ENCODE measurements around the gene PDZD7. TPM values are rescaled to one million over a fixed set of nuclear protein-coding genes. Genes with fewer than 3 reads are reported as not detected.

The PDZD7 gene
- total and polyA plus RNA-seq, 8 donors = 0.20 to 2.4 (median 0.76) TPM; not detected in 4

GRCh38 chr10:100998991-100999741, 31.8 kb downstream of the PDZD7 start:
- TF ChIP-seq, protein P1, sequence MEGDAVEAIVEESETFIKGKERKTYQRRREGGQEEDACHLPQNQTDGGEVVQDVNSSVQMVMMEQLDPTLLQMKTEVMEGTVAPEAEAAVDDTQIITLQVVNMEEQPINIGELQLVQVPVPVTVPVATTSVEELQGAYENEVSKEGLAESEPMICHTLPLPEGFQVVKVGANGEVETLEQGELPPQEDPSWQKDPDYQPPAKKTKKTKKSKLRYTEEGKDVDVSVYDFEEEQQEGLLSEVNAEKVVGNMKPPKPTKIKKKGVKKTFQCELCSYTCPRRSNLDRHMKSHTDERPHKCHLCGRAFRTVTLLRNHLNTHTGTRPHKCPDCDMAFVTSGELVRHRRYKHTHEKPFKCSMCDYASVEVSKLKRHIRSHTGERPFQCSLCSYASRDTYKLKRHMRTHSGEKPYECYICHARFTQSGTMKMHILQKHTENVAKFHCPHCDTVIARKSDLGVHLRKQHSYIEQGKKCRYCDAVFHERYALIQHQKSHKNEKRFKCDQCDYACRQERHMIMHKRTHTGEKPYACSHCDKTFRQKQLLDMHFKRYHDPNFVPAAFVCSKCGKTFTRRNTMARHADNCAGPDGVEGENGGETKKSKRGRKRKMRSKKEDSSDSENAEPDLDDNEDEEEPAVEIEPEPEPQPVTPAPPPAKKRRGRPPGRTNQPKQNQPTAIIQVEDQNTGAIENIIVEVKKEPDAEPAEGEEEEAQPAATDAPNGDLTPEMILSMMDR (IDR thresholded peaks at IDR 0.05) = peak in 6 of 7 experiments; percentile 24 to 99 (median 94)
- TF ChIP-seq POLR2AphosphoS5 (IDR thresholded peaks at IDR 0.05) = peak; percentile 68 to 87 (median 86)
- TF ChIP-seq EP300 (IDR thresholded peaks at IDR 0.05) = no peak
- Histone ChIP-seq H3K27ac (peak overlapping the region; percentile 97 to 100 (median 100)), H3K4me1 (peaks cover 45 to 74% (median 60%) of the 10 kb centered on the region in 4 donors), H3K4me3 (peak overlapping the region; percentile 68 to 89 (median 88)), H3K9me3 (no peaks in the 10 kb centered on the region), H3K36me3 (peaks cover 11 to 19% (median 18%) of the 10 kb centered on the region in 4 donors), H3K27me3 (no peaks in the 10 kb centered on the region)
- intact Hi-C loops (cut with DNase I; ENCODE audit: low total_unique reads) = no loop called here
- 0 to 1% (median 0%) methylated on average over 54 to 83 of the region's 83 CpGs for WGBS, 5 donors
- peak; percentile 82 to 95 for DNase-seq

DNA sequence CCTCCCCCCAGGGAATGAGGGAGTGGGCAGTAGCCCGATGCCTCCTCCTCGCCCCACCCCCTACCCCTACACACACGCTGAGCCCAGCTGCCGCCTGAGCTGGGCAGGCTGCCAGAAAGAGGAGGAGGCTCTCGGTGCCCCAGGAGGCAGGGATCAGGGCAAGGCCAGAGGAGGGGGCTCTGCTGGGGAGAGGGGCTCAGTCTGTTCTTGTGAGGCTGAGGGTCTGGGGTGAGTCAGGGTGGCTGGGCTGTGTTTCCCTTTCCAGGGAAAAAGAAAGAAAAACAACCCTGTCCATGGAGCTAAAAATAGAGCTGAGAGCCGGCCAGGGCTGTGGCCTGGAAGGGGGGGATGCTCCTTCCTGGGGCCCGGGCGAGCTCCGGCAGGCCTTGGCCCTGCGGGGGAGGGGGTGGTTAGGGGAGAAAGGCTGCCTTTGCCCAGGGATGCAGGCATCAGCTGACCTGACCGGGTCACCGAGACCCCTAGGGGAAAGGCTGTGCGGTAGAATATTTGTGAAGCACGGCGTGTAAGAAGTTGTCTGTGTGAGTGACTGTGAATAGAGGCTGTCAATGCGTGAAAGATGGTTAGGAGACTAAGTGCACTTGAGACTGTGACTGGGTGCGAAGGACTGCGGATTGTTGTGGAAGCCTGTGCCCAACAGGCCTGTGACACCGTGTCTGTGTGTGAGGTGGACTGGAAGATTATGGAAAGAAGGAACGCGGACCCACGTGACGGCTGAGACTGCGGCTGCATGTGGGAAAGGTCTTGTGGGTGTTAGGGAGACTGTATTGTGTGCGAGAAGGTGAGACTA, 32.5 kb downstream of the PDZD7 start:
- H3K27ac ChIP-seq = peak overlapping the region; percentile 97 to 100 (median 100)
- peak; percentile 84 to 96 for DNase-seq
- peak overlapping the region; percentile 68 to 89 (median 88) for H3K4me3 ChIP-seq
- no peaks in the 10 kb centered on the region for H3K27me3 ChIP-seq
- H3K9me3 ChIP-seq = no peaks in the 10 kb centered on the region
- TF ChIP-seq POLR2AphosphoS5 (IDR thresholded peaks at IDR 0.05) = no peak
- TF ChIP-seq, protein P1 (IDR thresholded peaks at IDR 0.05) = no peak
- TF ChIP-seq POLR2A (IDR thresholded peaks at IDR 0.05) = no peak
- no peak for TF ChIP-seq EP300 (IDR thresholded peaks at IDR 0.05)
- intact Hi-C loops (cut with DNase I; ENCODE audit: low total_unique reads) = no loop called here
- H3K4me1 ChIP-seq = peaks cover 45 to 67% (median 53%) of the 10 kb centered on the region in 4 donors
- WGBS, 5 donors = 1 to 4% (median 3%) methylated on average over 19 to 25 of the region's 25 CpGs
- peaks cover 8 to 18% (median 15%) of the 10 kb centered on the region in 4 donors for H3K36me3 ChIP-seq

DNA sequence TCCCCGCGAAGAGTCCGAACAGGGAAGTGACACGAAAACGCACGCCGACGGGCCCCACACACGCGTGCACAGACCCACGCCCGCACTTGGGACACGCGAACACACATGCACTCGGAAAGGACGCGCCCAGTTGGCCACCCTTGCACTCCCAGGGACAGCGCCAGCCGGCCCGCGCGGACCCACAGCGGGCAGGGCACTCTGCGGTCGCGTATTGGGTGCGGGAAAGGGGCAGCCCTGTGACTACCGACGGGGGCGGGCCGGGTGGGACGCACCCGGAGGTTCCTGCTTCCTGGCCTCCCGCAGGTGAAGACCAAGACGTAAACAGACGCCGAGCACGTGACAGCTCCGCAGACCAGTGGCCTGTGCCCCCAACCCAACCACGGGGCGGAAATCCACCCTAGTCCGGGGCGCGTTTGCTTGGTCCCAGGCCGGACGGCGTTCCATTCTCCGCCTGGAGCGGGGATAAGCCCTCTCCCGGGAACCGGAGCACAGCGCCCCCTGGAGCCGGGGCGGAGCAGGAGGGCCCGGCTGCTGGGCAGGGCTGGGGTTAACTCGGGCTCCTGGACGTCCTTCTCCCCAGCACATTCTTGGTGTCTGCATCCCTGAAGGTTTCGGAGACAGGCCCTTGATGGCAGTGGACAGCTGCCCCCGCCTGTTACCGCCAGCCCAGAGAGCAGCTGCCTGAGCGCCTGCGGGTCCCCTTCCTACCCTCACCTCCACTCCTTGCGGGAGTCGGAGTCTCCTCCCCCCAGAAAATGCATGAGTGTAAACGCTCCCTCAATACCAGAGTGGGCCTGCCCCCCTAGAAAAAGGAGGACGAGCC, 33.4 kb downstream of the PDZD7 start:
- H3K27me3 ChIP-seq = no peaks in the 10 kb centered on the region
- peaks cover 13 to 18% (median 15%) of the 10 kb centered on the region in 4 donors for H3K36me3 ChIP-seq
- intact Hi-C loops (cut with DNase I; ENCODE audit: low total_unique reads) = no loop called here
- WGBS, 5 donors = 0 to 1% (median 1%) methylated on average over 24 to 66 of the region's 66 CpGs
- peak overlapping the region; percentile 68 to 89 (median 88) for H3K4me3 ChIP-seq
- H3K27ac ChIP-seq = peak overlapping the region; percentile 97 to 100 (median 100)
- no peaks in the 10 kb centered on the region for H3K9me3 ChIP-seq
- TF ChIP-seq EP300 (IDR thresholded peaks at IDR 0.05) = no peak
- TF ChIP-seq, protein P1 (IDR thresholded peaks at IDR 0.05) = peak in 5 of 7 experiments; percentile 84 to 92 (median 87)
- TF ChIP-seq POLR2AphosphoS5 (IDR thresholded peaks at IDR 0.05) = peak in 1 of 3 donors; percentile 59
- peaks cover 44 to 59% (median 49%) of the 10 kb centered on the region in 4 donors for H3K4me1 ChIP-seq
- DNase-seq = peak; percentile 84 to 91

Data from stomach (tissue), 9 donors.